HG03432 (cell line): ENCODE results near the gene OSMR.
A peak's percentile ranks its signal among the peaks of the same experiment; 100 is the strongest.

ENCODE experiments used
- ATAC-seq: cut with Tn5 transposase; IDR thresholded peaks from one replicate; pipeline ENCODE4 v1.9.1; 2021; ENCODE audit warnings: mild to moderate bottlenecking, moderate library complexity; ENCODE audit not compliant: unreplicated experiment

OSMR gene

GRCh38 chr5:38845526-38846378, at the start of gene OSMR:
Gene OSMR (plus strand): TSS chr5:38846012. CDS start chr5:38869045, 23,033 bp downstream.
- ATAC-seq = no peak

- no peak for ATAC-seq
These were observed 49.1 kb upstream of the OSMR start for GRCh38 chr5:38796742-38797108.

GRCh38 chr5:38797838-38798237, 48.0 kb upstream of the OSMR start:
- ATAC-seq = no peak

- ATAC-seq = no peak
These were observed 46.0 kb upstream of the OSMR start for GRCh38 chr5:38799556-38800377.

GRCh38 chr5:38800515-38800914, 45.3 kb upstream of the OSMR start:
- ATAC-seq = no peak

GRCh38 chr5:38802125-38802524, 43.7 kb upstream of the OSMR start:
- no peak for ATAC-seq

- ATAC-seq = no peak
These were observed 42.6 kb upstream of the OSMR start for GRCh38 chr5:38803246-38803645.

- ATAC-seq = peak; percentile 48
These were observed 39.0 kb upstream of the OSMR start for GRCh38 chr5:38806775-38807258.

GRCh38 chr5:38807570-38808483, 38.0 kb upstream of the OSMR start:
- no peak for ATAC-seq

- ATAC-seq = no peak
These were observed 37.0 kb upstream of the OSMR start for GRCh38 chr5:38808666-38809343.

- peak; percentile 72 for ATAC-seq
These were observed 36.1 kb upstream of the OSMR start for GRCh38 chr5:38809388-38810359.

GRCh38 chr5:38814879-38815278, 30.9 kb upstream of the OSMR start:
- ATAC-seq = no peak

GRCh38 chr5:38816083-38817030, 29.5 kb upstream of the OSMR start:
- ATAC-seq = no peak

- no peak for ATAC-seq
These were observed 24.1 kb upstream of the OSMR start for GRCh38 chr5:38821679-38822078.

- ATAC-seq = no peak
These were observed 22.3 kb upstream of the OSMR start for GRCh38 chr5:38823503-38823902.

- ATAC-seq = no peak
These were observed 21.0 kb upstream of the OSMR start for GRCh38 chr5:38824821-38825220.

GRCh38 chr5:38825494-38825893, 20.3 kb upstream of the OSMR start:
- ATAC-seq = no peak

- ATAC-seq = no peak
These were observed 18.3 kb upstream of the OSMR start for GRCh38 chr5:38827525-38827924.
